ENCODE data around the gene DDX19B. TPM values are rescaled to one million over a fixed set of nuclear protein-coding genes. Genes with fewer than 3 reads are reported as not detected.

Gene DDX19B
- total RNA-seq, 1 donor from 2014 or later, result 25.7 TPM

GRCh38 chr16:70324998-70325747, 26.2 kb downstream of the DDX19B start:
- Mint-ChIP-seq H3K4me3 (ENCODE audit: unreplicated experiment) (no peak overlapping the region), H3K4me1 (ENCODE audit: low read depth, unreplicated experiment) (peaks cover 4% of the 10 kb centered on the region), H3K27me3 (ENCODE audit: low read depth, unreplicated experiment) (no peaks in the 10 kb centered on the region), H3K9me3 (ENCODE audit: unreplicated experiment) (no peaks in the 10 kb centered on the region), H3K36me3 (ENCODE audit: low read depth, unreplicated experiment) (peaks cover 14% of the 10 kb centered on the region), H3K27ac (ENCODE audit: unreplicated experiment) (no peak overlapping the region)
- Histone ChIP-seq H3K9me3 (ENCODE audit: insufficient read depth, low read depth, low read length) (no peaks in the 10 kb centered on the region), H4K20me1 (ENCODE audit: insufficient read depth, low read length) (no peaks in the 10 kb centered on the region), H3K36me3 (ENCODE audit: insufficient read depth, low read length) (peaks cover 5% of the 10 kb centered on the region), H3K9ac (ENCODE audit: low read length) (no peak overlapping the region), H2AFZ (ENCODE audit: low read depth, low read length) (no peak overlapping the region), H3K79me2 (ENCODE audit: insufficient read depth, low read length) (no peaks in the 10 kb centered on the region), H3K4me2 (ENCODE audit: low read length) (no peak overlapping the region), H3K4me1 (ENCODE audit: insufficient read depth, low read length) (no peaks in the 10 kb centered on the region), H3K27me3 (ENCODE audit: insufficient read depth, low read length) (no peaks in the 10 kb centered on the region), H3K27ac (ENCODE audit: low read depth, low read length) (no peak overlapping the region), H3K4me3 (ENCODE audit: insufficient read depth, low read depth, low read length) (no peak overlapping the region)
- FAIRE-seq (no peak), DNase-seq (ENCODE audit: low read depth) (no peak)
- TF ChIP-seq CTCF (IDR thresholded peaks at IDR 0.05; ENCODE audit: insufficient read depth, low read depth, low read length) (no peak), EZH2 (IDR thresholded peaks at IDR 0.05; ENCODE audit: insufficient read depth, low read length) (no peak)

- no peak overlapping the region for H3K4me2 ChIP-seq (ENCODE audit: low read length)
- no peak overlapping the region for H2AFZ ChIP-seq (ENCODE audit: low read depth, low read length)
- no peaks in the 10 kb centered on the region for H3K27me3 Mint-ChIP-seq (ENCODE audit: low read depth, unreplicated experiment)
- no peak overlapping the region for H3K27ac ChIP-seq (ENCODE audit: low read depth, low read length)
- H3K4me3 ChIP-seq (ENCODE audit: insufficient read depth, low read depth, low read length), result no peak overlapping the region
- H3K27me3 ChIP-seq (ENCODE audit: insufficient read depth, low read length), result no peaks in the 10 kb centered on the region
- DNase-seq (ENCODE audit: low read depth) (no peak), FAIRE-seq (no peak)
- H3K36me3 ChIP-seq (ENCODE audit: insufficient read depth, low read length), result peaks cover 7% of the 10 kb centered on the region
- no peak for TF ChIP-seq CTCF (IDR thresholded peaks at IDR 0.05; ENCODE audit: insufficient read depth, low read depth, low read length)
- no peak for TF ChIP-seq EZH2 (IDR thresholded peaks at IDR 0.05; ENCODE audit: insufficient read depth, low read length)
- no peak overlapping the region for H3K9ac ChIP-seq (ENCODE audit: low read length)
- H3K9me3 Mint-ChIP-seq (ENCODE audit: unreplicated experiment), result no peaks in the 10 kb centered on the region
- no peaks in the 10 kb centered on the region for H4K20me1 ChIP-seq (ENCODE audit: insufficient read depth, low read length)
- H3K4me3 Mint-ChIP-seq (ENCODE audit: unreplicated experiment), result no peak overlapping the region
- H3K4me1 Mint-ChIP-seq (ENCODE audit: low read depth, unreplicated experiment), result no peaks in the 10 kb centered on the region
- H3K4me1 ChIP-seq (ENCODE audit: insufficient read depth, low read length), result no peaks in the 10 kb centered on the region
- H3K79me2 ChIP-seq (ENCODE audit: insufficient read depth, low read length), result no peaks in the 10 kb centered on the region
- no peak overlapping the region for H3K27ac Mint-ChIP-seq (ENCODE audit: unreplicated experiment)
- peaks cover 27% of the 10 kb centered on the region for H3K36me3 Mint-ChIP-seq (ENCODE audit: low read depth, unreplicated experiment)
- H3K9me3 ChIP-seq (ENCODE audit: insufficient read depth, low read depth, low read length), result no peaks in the 10 kb centered on the region
Measured at GRCh38 chr16:70331091-70331490, 32.1 kb downstream of the DDX19B start.

All from astrocyte (in vitro differentiated cells and primary cell).